Stimulated activated CD4-positive, alpha-beta T cell treated with anti-CD3 and anti-CD28 coated beads, Interleukin-4, amount 100 ng/mL, for 48 hours (primary cell): ENCODE measurements around the gene LRRC34.

ENCODE experiments used
- DNase-seq, 2 donors: peaks; one replicate each; pipeline ENCODE4 v3.0.0-alpha.2; 2020; ENCODE audit warnings: low read depth in 2 of 2

The LRRC34 gene

GRCh38 chr3:169764882-169765612, 47.7 kb downstream of the LRRC34 start, which contains the start of gene TERC:
Gene TERC (minus strand): TSS chr3:169765060.
- DNase-seq: peak; percentile 87 to 90

- peak; percentile 46 to 59 for DNase-seq
Measured at GRCh38 chr3:169764312-169764881, 48.3 kb downstream of the LRRC34 start.

- DNase-seq: no peak
Measured at GRCh38 chr3:169760479-169760878, 52.2 kb downstream of the LRRC34 start.

GRCh38 chr3:169759256-169759655, 53.4 kb downstream of the LRRC34 start:
- no peak for DNase-seq

GRCh38 chr3:169758359-169758994, 54.2 kb downstream of the LRRC34 start:
- DNase-seq: no peak

- no peak for DNase-seq
Measured at GRCh38 chr3:169755488-169755887, 57.2 kb downstream of the LRRC34 start.

GRCh38 chr3:169754711-169755110, 58.0 kb downstream of the LRRC34 start:
- DNase-seq: no peak

GRCh38 chr3:169751875-169752274, 60.8 kb downstream of the LRRC34 start:
- no peak for DNase-seq

- no peak for DNase-seq
Measured at GRCh38 chr3:169750665-169751064, 62.0 kb downstream of the LRRC34 start.

GRCh38 chr3:169748670-169749069, 64.0 kb downstream of the LRRC34 start:
- DNase-seq: no peak

- DNase-seq: no peak
Measured at GRCh38 chr3:169746924-169747323, 65.8 kb downstream of the LRRC34 start.

GRCh38 chr3:169744366-169745054, 68.2 kb downstream of the LRRC34 start:
- DNase-seq: no peak
